ENCODE measurements around the gene FAM221B. TPM values are rescaled to one million over a fixed set of nuclear protein-coding genes. Genes with fewer than 3 reads are reported as not detected.

The FAM221B gene
- not detected for total RNA-seq
- long read RNA-seq, result 0 reads

GRCh38 chr9:35828716-35829083 lies at the start of gene FAM221B:
Gene FAM221B (minus strand): TSS chr9:35828732. CDS start chr9:35826161, 2,571 bp downstream.
- peak; percentile 87 for DNase-seq (ENCODE audit: low spot score)

DNA sequence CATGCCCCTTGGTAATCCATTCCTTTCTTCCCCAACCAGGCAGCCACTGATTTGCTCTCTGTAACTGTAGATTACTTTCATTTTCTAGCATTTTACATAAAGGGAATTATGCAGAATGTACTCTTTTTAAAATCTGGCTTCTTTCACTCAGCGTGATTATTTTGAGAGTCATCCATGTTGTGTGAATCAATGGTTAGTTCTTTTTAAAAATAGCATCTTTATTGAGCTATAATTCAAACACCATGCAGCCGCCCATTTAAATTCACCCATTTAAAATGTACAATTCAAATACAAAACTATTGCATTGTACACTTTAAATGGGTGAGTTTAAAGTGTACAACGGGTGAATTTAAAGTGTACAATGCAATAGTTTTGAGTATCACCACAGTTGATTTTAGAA lies 44.0 kb upstream of the FAM221B start:
- DNase-seq (ENCODE audit: low spot score), result no peak

DNA sequence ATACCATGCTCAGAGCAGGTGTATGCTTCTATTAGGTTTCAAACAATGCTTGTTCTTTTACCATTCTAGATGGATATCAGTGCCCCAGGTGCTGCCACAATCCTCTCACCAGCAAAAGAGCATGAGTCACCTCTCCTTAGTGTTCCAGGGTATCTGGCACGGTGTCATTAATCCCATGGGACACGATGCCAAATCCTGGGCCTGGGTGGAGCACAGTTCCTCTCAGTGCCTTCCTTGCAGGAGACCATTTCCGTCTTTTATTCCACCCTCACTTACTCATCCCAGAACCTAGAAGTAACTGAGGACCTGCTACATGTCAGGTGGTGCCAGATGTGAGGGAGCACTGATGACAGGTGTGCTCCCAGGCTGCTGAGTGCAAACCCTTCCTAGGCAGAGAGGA lies 43.0 kb upstream of the FAM221B start:
- DNase-seq (ENCODE audit: low spot score), result no peak

GRCh38 chr9:35870351-35870923 lies 41.9 kb upstream of the FAM221B start, which contains the start of gene OR13J1:
Gene OR13J1 (minus strand): TSS chr9:35870401. CDS start chr9:35870401, 0 bp downstream.
- no peak for DNase-seq (ENCODE audit: low spot score)

- no peak for DNase-seq (ENCODE audit: low spot score)
Observed at GRCh38 chr9:35869621-35870216, 41.2 kb upstream of the FAM221B start.

- DNase-seq (ENCODE audit: low spot score), result no peak
Observed at GRCh38 chr9:35868933-35869332, 40.4 kb upstream of the FAM221B start.

DNA sequence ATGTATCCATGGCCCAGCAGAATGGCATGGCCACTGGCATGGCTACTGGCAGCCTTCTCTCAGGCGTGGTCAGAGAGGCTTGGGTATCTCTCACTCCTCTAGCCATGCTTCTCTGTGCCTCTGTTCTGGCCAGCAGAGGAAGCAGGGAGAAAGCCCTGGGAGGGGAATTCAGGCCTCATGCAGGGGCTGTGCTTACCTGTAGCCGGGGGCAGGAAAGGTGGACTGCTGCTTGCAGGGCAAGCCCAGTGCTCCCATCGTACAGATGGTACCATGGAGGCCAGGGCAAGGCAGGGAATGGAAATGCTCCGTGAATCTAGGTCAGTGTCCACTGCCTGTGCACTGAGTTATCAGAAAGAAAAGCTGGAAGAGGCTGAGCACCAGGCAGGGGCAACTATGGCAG lies 39.0 kb upstream of the FAM221B start:
- no peak for DNase-seq (ENCODE audit: low spot score)

GRCh38 chr9:35864695-35865255 lies 36.2 kb upstream of the FAM221B start:
- DNase-seq (ENCODE audit: low spot score), result no peak

DNA sequence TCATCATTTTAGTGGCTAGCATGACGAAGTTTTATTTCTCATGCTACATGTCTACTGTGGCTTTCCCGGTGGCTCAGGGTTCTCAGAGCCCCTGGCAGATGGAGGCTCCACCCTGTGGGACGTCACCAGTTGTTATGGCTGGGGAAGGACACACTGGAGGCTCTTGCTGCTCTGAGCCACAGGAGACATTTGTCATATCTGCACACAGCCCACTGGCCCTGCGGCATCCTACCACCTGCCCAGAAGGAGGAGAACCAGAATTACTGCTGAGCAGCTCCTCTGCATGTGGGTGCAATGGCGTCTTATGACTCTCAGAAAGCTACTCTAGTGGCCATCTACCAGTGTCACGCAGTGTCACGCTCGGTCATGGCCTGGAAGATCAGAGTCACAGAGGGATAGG lies 35.1 kb upstream of the FAM221B start:
- DNase-seq (ENCODE audit: low spot score), result no peak

DNA sequence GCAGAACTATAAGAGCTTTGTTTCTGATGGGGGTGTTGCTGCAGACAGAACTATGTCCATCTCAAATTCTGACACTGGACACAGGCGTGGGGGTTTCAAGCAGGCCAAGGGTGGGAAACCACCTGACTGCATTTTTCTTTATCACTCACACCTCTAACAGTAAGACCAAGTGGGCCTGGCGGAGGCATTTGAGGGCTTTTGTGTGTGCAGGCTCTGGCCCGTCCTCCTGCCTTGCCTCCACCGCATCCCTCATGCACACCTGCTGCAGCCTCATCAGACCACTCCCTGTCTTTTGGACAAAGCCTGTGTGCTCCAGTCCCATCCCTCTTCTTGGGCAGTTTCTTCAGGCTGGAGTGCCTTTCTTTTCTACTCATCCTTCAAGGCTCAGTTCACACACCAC lies 33.8 kb upstream of the FAM221B start:
- peak; percentile 85 for DNase-seq (ENCODE audit: low spot score)

DNA sequence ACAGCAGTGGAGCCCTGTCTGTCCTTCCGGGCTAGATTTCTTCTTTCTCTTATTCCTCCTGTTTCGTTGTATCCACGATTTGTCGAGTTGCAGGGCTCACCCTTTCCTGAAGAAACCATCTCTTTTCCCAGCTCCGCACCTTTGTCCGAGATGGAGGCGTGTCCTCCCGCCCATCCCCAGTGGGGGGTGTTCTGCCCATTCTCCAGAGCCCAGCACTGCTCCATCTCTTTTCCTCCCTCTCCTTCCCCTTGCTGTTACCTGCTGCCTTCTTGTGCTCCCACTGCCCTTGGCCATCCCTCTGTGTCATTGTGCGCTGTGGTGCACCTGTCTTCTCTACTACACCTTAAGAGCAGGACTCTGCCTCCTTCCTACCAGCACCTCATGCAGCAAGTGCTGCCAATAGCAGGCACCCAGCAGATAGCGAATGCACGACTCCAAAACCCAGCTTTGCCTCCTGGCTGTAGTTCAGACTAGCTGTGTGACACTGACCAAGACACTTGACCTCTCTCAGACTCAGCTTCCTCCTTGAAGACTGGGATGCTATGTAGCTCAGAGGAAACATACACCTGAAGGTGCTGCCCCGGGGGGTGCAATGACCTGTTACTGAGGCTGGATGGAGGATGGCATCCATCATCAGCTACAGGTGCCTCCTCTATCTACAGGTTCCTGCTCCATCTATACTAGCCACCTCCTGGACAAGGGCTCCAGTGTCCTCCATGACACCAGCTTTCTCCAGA lies 32.8 kb upstream of the FAM221B start:
- no peak for DNase-seq (ENCODE audit: low spot score)

DNA sequence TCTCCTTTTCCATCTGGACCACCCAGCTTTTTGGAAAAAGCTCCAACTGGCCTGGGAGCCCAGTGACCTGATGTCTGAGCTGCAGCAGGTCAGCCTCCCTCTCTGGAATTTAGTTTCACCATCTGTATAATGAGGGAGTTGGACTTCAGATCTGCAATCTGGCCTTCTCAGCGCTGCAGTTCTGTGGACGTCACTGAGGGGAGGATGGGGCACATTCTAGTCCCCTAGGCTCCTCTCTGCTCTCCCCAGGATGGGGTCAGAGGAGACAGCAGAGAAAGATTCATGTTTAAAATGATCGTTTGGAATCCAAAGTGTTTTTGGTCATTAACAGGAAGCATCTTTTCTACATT lies 31.4 kb upstream of the FAM221B start:
- no peak for DNase-seq (ENCODE audit: low spot score)

DNA sequence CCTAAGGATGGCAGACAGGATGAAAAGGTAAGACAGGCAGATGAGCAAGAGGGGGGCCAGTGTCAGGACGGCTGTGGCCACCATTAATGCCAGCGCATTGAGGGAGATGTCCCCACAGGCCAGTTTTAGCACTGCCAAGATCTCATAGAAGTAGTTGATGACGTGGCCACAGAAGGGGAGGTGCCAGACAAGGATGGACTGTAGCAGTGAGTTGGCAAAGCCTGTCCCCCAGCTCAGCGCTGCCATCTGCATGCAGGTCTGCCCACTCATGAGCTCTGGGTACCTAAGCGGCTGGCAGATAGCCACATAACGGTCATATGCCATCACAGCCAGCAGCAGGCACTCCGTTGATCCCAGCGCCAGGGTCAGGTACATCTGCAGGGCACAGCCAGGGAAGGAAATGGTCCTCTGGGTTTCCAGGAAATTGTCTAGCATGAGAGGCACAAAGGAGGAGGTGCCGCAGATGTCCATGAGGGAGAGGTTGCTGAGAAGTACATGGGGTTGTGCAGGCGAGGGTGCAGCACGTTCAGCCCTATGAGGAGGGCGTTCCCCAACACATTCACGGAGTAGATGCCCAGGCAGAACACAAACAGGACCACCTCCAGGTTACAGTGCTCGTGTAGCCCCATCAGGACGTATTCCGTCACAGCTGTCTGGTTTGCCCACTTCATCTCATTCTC lies 30.9 kb upstream of the FAM221B start:
- peak; percentile 69 for DNase-seq (ENCODE audit: low spot score)

GRCh38 chr9:35858458-35858857 lies 29.9 kb upstream of the FAM221B start:
- DNase-seq (ENCODE audit: low spot score), result no peak

GRCh38 chr9:35856882-35857281 lies 28.4 kb upstream of the FAM221B start:
- DNase-seq (ENCODE audit: low spot score), result peak; percentile 53

- DNase-seq (ENCODE audit: low spot score), result peak; percentile 71
Observed at GRCh38 chr9:35856206-35856605, 27.7 kb upstream of the FAM221B start.

DNA sequence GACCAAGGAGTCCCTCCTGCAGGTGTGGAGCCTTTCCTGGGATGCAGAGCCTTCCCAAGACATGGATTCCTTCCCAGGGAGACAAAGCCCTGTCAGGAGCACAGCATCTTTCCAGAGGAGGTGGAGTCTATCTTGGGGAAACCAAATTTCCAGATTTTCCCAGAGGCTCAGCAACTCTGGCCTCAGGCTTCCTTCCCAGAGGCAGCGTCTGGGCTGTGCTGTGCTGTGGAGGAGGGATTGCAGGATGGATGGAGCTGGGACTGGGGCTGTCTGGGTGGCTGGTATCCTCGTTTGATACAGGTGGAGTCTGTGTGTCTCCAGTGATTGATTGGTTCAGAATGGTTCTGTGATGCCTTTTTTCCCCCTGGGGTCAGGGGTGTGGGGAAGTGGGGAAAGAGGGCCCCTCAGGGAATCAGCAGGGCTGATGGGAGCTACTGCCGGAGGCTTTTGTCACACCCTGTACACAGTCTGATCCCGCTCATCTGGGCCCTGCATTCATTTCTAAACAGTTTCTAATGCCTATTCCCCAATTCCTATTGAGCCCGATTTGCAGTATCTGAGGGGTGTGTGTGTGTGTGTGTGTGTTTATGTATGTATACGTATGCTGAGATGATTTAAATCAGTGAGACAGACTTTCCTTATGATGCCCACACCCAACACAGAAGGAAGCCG lies 25.7 kb upstream of the FAM221B start:
- peak; percentile 14 for DNase-seq (ENCODE audit: low spot score)

DNA sequence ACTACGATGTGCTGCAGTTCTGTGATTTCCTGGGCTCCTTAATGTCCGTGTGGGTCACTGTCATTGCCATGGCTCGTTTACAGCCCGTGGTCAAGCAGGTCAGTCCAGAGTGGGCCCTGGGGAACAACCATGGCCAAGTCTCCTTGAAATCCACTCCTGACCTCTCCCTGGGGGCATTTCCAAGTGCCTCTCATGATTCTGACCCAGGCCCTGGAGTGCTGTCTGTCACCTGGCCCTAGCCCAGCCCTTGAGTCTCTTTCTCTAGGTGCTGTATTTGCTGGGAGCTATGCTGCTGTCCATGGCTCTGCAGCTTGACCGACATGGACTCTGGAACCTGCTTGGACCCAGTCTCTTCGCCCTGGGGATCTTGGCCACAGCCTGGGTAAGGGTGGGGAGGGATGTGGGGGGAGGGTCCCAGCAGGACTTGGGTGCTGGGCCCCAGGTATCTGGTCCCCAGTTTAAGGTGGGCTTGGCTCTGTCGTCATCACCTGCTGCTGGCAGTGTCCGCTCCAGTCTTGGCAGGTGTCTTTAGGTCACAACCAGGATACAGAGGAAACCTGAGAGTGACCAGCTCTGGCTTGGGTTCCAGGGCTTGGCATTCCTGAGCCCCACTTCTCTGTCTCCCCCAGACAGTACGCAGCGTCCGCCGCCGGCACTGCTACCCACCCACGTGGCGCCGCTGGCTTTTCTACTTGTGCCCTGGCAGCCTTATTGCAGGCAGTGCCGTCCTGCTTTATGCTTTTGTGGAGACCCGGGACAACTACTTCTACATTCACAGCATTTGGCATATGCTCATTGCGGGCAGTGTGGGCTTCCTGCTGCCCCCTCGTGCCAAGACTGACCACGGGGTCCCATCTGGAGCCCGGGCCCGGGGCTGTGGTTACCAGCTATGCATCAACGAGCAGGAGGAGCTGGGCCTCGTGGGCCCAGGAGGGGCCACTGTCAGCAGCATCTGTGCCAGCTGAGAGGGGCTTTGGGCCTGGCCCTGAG lies 24.6 kb upstream of the FAM221B start:
- DNase-seq (ENCODE audit: low spot score), result peak; percentile 76

DNA sequence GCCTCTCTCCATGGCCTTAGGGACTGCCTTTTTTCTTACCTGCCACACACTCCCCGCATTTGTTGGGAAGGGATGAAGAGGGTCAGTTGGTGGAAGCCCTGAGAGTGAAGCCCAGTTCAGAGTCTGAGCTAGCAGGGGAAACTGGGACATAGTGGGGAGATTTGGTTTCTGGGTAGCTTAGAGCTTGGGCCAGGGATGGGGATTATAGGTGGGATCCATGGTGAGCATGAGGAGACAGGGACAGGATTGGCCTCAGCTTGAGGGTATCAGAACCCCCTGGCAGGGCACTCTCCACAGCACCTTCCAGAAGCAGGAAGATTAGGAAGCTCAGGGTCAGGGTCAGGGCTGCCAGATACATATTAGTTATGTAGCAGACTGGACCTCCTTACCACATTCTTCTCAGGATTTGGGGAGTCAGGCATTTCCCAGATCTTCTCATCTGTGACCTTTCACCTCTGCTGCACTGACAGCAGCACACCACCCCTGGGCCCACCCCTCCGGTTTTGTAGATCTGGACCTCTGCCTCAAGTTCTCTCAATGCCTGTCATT lies 23.8 kb upstream of the FAM221B start:
- DNase-seq (ENCODE audit: low spot score), result peak; percentile 59
